Vagina (tissue), 2 donors: ENCODE measurements around the gene IL20.

Source experiments
- CTCF ChIP-seq, 3 experiments: fragments of 450-650 bp in 2 of 3; fragments of 200-600 bp in 1 of 3; sonication (generic) in 1 of 3; IDR thresholded peaks; one replicate each; pipeline ENCODE4 v1.5.1; 2017 to 2019; ENCODE audit warnings: antibody characterized with exemption in 3 of 3, mild to moderate bottlenecking in 2 of 3, moderate library complexity in 2 of 3
- POLR2AphosphoS5 ChIP-seq, 2 donors: sonication (generic); formaldehyde crosslinking; IDR thresholded peaks; one replicate each; pipeline ENCODE4 v1.9.0; 2017; ENCODE audit warnings: antibody characterized with exemption in 2 of 2, mild to moderate bottlenecking in 2 of 2, low read depth in 1 of 2; ENCODE audit not compliant: insufficient read depth in 1 of 2

GRCh38 chr1:206816390-206817287 is 48.8 kb upstream of the IL20 start:
- TF ChIP-seq POLR2AphosphoS5 (IDR thresholded peaks at IDR 0.05; ENCODE audit: insufficient read depth in 1 of 2, low read depth in 1 of 2), result no peak
- no peak for TF ChIP-seq CTCF (IDR thresholded peaks at IDR 0.05)
